Epithelial cell of prostate (primary cell): ENCODE results near the gene SYDE1.

Experiments
- DNase-seq: peaks from one replicate; pipeline ENCODE4 v3.0.0-alpha.2; 2011; ENCODE audit warnings: low read depth, low spot score
- H3K27ac ChIP-seq: fragments of 450-650 bp; 2 replicates; pipeline ENCODE4 v1.5.1; 2017; ENCODE audit warnings: mild to moderate bottlenecking

SYDE1 gene

DNA sequence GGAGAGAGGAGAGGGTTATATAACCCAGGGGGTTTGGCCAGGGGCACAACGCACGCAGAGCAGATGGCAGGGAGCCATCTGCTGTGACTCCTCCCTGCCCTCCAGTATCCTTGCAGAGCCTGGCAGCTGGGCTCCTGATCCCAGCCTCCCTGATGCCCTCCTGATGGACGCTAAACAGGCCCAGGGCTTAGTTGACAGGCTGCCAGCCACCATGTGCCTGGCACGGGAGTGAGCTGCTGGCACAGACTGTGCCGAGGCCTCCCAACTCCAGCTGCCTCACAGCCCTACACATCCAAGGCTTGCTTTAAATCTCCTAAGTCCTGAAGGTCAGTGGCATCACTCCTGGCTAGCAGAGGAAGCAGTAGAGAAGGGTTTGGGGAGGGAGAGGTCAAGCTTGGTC, 16.7 kb downstream of the SYDE1 start:
- peak overlapping the region; percentile 68 for H3K27ac ChIP-seq
- no peak for DNase-seq

DNA sequence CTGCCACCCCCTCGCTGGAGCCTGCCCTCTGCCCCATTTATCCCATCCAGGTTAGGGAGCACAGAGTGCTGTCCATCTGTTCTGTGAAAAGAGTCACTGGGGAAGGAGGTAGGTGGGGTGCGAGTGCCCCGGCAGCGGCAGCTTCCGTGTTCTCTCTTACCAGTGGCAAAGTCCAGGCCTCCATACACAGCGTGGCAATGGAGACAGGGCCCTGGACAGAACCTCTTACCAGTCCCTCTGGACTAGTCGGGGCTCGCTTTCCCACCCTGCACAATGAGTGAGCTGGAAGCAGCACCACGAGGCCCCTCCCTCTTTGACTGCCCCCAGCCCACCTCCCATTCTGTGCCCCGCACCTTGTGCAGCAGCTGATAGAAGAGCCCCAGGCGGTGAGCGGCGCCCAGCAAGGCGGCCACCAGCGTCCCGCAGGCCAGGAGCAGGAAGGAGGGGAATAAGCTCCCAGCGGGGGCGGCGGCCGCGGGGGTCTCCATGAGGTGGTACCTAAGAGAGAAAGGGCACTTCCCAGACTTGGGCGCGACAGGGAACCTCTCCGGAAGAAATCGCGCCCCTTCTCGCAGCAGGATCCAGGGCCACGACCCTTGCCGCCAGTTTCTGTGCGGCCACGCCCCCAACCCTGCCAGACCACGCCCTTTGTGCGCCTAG, 17.5 kb downstream of the SYDE1 start:
- DNase-seq: no peak
- peak overlapping the region; percentile 68 for H3K27ac ChIP-seq

DNA sequence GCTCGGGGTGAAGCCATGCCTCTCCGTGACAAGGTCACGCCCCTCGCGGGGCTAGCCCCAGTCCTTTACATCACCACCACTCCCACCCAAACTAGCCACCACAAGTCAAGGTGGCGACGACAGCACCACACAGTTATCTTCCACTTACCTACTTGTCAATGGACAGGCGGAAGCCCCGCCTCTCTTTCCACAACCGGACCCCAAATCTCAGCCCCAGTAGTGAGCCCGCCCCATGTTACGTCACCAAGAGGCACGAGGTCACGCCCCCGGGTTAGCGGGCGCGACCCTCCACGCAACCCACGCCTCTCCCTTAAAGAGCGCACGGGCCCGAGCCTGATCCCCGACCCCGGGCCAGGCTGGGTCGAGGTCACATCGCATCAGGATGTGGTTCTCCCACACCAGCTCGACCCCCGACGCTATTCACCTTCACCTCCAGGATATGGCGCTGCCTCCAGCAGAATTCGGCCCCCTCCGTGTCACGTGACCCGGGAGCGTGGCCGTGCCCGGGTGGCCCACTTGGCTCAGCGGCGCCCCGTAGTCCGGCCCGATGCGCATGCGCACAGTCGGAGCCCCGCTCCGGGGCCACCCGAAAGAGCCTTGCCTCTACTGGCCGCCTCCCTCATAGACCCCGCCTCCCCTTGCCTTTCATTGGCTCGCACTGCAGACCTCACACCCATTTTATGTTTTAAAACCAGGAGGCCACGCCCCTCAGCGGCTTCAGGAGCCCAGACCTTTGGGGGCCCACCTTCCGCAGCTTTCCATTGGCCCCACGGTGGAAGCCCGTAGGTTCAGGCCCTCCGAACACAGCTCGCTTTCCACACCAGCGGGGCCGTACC, 18.2 kb downstream of the SYDE1 start:
- peak; percentile 69 for DNase-seq
- peak overlapping the region; percentile 68 for H3K27ac ChIP-seq

DNA sequence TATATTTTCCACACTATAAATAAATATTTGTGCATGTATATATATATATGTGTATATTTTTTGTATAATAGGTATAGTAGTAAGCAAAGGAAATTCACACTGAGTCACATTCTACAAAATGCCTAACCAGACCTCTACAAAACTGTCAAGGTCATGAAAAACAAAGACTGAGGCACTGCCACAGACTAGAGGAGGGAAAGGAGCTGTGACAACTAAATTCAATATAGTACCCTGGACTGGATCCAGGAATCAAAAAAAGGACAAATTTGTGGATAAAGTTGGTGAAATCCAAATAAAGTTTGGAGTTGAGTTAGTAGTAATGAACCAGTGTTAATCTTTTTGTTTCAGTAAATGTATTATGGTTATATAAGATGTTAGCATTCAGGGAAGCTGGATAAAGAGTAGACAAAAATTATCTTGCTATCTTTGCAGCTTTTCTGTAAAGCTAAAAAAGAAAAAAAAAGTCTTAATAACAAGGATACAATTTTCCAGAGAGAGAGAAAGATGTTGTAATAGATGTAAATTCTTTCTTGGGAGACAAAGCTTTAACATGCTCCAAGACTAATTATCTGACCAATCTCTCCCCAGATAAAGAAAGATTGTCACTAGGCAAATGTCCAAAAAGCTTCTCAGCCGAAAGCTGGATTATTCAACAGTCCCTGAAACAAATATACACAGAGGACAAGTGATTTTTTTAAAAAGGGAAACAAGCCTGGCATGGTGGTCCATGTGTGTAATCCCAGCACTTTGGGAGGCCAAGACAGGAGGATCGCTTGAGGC, 19.1 kb downstream of the SYDE1 start:
- peak overlapping the region; percentile 68 for H3K27ac ChIP-seq
- no peak for DNase-seq

DNA sequence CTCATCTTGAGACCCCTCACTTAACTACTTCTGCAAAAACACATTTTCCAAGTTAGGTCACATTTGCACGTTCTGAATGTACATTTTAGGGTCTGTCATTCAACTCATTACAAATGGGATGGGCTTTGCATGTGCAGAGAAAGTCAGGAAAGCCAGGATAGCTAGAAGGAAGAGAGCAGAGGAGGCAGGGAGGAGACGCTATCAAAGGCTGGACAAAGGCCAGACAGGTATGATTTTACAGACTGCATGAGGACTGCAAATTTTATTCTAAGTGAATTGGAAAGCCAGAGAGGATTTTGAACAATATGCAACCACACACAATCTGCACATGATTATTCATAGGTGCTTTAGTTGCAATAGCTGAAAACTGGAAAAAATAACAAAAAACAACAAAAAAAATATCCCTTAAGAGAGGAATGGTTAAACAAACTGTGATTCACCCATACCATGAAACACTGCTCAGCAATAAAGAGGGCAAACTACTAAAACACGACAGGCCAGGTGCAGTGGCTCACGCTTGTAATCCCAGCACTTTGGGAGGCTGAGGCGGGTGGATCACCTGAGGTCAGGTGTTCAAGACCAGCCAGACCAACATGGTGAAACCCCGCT, 21.1 kb downstream of the SYDE1 start:
- no peak for DNase-seq
- peak overlapping the region; percentile 26 for H3K27ac ChIP-seq

DNA sequence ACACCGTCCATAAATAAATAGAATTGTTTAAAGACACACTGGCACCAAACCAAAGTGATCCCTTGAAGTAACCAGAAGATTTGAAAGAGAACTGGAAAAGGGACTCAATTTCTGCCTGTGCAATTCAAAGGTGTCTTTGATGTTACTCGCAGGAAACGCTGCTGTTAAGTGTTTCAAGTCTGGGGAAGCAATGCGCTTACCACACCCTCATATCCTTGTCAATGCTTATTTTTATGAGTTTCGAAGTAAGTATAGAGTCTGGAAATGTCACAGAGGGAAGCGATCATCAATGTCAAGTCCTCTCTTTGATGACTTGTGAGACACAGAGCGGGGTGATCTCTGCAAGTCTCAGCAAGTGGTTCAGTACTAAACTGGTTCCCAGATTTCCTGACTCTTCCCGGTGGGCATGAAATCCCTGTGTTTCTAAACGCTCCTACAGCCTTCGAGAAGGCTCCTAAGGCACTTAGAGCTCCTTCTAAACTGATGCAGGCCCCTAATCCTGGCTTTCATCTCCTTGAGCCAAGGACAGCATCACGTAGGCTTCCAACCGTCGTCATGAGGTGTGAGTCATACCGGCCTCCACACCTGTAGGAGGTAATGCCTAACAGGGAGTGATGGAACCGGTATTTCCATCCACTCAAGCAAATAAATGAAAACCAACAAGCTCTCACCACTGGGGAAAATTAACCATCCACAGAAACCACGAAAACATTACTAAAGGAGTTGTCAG, 22.8 kb downstream of the SYDE1 start:
- DNase-seq: peak; percentile 91
- H3K27ac ChIP-seq: peak overlapping the region; percentile 43

DNA sequence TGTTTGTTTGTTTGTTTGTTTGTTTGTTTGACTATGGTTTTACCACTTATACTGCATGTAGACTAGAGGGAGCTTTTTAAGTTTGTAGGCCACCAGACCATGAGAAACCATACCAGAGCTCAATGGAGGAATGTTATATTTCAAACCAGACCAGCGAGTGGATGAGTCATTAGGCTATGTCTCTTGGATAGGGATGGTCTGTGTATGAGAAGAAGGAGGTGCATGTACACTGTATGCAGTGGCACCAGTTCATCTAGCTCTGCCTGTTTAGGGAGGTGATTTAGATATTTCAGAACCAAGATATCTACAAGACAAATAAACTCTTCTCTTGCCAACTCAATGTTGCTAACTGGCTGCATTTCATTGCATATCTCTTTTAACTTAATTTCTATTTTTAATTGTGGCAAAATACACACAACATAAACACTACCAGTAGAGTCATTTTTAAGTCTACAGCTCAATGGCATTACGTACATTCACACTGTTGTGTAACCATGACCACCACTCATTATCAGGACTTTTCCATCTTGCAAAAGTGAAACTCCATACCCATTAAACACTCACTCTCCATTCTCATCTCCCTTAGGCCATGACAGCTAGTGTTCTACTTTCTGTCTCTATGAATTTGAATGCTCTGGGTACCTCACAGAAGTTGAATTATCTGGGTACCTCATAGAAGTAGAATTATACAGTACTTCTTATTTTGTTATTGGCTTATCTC, 29.2 kb downstream of the SYDE1 start:
- DNase-seq: peak; percentile 78
- peak overlapping the region; percentile 51 for H3K27ac ChIP-seq

DNA sequence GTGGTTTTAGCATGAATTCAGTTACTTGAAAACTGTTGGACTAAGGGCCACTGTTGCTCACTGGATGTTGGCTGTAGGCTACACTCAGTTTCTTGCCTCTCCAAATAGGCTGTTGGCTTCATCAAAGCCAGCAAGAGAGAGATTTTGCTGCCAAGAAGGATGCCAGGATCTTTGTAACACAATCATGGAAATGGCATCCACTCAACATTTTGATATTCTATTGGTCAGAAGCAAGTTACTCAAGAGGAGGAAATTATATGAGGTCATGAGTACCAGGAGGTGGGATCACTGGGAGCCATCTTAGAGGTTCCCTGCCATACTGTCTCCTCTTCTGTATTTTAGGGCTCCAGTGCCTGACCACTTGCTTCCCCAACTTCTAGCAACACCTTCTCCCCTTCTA, 30.6 kb downstream of the SYDE1 start:
- peak overlapping the region; percentile 51 for H3K27ac ChIP-seq
- no peak for DNase-seq

DNA sequence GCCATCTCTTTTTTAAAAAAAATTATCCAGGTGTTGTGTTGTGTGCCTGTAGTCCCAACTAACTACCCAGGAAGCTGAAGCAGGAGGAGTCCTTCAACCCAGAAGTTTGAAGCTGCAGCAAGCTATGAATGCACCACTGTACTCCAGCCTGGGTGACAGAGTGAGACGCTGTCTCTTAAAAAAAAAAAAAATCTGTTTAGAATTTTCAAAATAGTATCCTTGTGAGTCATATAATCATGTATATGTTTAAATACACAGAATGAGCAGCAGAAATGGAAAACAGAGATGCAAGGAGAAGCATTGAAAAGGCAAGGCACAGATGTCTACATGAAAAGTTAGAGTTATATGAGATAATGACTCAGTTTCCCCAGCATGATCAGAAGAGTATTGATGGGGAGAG, 31.2 kb downstream of the SYDE1 start:
- H3K27ac ChIP-seq: peak overlapping the region; percentile 51

DNA sequence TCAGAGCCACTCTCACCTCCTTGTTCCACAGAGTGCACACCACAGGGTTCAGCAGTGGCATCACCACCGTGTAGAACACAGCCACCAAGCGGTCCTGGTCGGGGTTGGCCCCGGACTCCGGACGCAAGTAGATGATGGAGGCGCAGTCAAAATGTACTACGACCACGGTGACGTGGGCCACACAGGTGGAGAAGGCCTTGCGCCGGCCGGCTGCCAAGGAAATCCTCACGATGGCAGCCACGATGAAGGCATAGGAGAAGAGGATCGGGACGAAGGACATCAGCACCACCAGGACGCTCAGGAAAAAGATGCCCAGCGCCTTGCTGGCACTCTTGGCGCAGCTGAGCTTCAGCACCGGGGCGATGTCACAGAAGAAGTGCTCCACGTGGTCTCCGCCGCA, 33.9 kb downstream of the SYDE1 start:
- no peak overlapping the region for H3K27ac ChIP-seq
- DNase-seq: no peak

More for the DNA sequence above, 31.2 kb downstream of the SYDE1 start:
- DNase-seq: no peak

DNA sequence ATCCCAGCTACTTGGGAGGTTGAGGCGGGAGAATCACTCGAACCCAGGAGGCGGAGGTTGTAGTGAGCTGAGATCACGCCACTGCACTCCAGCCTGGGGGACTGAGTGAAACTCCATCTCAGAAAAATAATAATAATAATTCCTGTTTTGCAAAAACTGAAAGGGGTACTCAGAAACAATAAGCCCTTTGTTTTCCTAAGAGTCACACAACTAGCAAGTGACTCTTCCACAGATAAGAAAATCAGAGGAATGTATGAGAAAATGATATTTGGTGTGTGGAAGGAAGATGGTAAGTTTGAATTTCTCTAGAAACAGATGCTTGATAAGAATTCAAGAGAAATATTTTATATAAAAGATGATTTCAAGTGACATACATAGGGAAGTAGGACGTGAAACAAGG, 35.1 kb downstream of the SYDE1 start:
- no peak for DNase-seq
- no peak overlapping the region for H3K27ac ChIP-seq

DNA sequence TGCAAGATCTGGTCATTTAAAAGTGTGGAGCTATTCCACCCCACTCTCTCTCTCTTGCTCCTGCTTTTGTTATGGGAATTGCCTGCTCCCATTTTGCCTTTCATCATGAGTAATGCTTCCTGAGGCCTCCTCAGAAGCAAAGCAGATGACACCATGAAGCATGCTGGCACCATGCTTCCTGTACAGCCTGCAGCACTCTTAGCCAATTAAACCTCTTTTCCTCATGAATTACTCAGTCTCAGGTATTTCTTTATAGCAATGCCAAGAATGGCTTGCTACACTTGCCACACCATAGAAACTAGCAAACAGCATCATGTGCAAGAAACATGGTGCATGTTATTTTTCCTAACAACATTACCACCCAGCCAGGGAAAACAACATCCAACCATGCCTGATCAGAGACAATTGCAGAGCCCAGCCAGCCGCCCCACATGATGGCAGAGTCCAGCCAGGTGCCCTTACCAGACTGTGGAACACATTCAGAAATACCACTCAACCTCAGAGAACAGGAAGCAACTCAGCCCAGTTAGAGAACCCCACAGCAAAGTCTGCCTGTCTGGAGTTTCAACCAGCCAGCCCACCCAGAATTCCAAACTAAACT, 36.9 kb downstream of the SYDE1 start:
- peak; percentile 87 for DNase-seq
- peak overlapping the region; percentile 54 for H3K27ac ChIP-seq

DNA sequence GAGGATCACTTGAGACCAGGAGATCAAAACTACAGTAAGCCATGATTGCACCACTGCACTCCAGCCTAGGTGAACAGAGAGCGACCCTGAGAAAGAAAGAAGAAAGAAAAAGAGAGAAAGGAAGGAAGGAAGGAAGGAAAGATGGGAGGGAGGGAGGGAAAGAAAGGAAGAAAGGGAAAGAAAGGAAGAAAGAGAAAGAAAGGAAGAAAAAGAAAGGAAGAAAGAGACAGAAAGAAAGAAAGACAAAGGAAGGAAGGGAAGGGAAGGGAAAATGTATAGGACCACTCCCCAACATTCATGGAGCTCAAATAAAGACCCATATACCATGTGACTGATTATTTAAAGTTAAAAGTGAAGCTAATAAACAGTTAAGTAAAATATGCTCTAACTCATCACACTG, 39.9 kb downstream of the SYDE1 start:
- DNase-seq: no peak

DNA sequence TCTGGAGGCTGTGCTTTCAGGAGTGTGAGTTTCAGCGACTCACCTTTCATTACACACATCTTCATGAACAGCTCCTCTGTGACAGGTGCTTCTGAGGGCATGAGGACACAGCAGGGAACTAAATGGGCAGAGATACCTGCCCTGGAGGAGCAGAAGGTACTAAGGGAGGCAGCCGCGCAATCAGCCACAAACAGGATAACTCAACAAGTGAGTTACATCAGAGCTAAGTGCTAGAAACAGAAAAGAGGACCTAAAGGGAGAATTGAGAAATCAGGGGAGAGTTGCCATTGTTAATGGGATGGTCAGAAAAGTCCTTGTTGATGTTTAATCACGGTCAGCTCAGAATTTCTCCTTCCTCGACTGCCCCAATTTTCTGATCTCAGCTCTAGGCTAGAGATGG, 42.5 kb downstream of the SYDE1 start:
- no peak overlapping the region for H3K27ac ChIP-seq
- DNase-seq: no peak

More for the DNA sequence above, 39.9 kb downstream of the SYDE1 start:
- H3K27ac ChIP-seq: no peak overlapping the region

DNA sequence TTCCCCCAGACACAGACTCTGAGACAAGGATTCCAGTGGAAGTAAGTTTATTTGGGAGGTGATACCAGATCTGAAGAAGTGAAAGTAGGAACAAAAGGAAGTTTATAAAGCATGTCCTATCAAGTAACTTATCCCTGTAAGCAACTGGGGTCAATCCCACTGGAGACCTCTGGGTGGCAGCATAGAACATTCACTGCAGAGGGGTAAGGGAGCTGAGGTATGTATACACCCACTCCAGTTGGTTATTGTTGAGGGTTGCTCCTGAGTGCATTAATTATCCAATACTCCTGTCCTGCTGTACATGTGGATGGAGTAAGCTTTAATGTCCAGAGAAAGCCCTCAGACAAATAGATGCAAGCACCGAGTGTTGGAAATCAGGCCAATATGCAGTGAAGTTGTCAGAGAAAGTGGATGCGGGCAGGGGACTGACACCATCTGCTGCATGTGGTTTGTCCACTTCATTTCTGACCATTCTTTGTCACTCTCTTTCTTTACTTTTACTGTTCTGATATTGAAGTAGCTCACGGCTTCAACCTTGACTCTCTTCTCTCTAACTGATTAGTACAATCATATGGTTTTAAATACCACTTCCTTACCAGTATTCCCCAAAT, 46.9 kb downstream of the SYDE1 start:
- DNase-seq: no peak
- no peak overlapping the region for H3K27ac ChIP-seq

DNA sequence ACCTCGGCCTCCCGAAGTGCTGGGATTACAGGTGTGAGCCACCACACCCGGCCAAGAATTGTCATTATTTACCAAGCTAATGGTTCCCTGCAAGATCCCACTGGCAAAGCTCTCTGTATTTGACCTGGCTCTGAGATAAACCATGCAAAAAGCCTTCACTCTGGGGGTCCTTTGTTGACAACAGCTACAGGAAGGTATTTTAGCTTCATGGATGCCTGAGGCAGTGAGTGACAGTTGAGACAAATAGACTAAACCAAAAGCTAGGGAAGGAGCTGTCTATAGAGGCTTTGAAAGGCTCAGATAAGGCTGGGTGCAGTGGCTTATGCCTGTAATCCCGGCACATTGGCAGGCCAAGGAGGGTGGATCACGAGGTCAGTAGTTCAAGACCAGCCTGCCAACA, 48.1 kb downstream of the SYDE1 start:
- no peak for DNase-seq
- no peak overlapping the region for H3K27ac ChIP-seq

DNA sequence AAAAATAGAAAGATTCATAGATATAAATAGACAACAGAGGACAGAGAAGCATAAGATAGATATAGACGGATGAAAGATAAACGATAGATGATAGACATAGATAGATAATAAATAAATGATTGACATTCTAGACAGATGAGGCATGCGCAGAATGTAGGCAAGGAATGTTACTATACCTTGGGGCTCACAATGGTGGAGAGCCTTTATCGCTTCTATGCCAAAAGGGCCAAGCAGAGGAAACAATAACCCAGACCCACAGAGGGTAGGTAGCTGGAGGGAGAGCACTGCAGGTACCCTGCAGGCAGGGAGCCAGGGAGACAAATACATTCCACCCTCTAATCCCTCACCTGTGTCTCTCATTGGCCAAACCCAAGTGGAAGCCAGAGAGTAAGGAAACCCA, 49.2 kb downstream of the SYDE1 start:
- DNase-seq: no peak
- no peak overlapping the region for H3K27ac ChIP-seq

DNA sequence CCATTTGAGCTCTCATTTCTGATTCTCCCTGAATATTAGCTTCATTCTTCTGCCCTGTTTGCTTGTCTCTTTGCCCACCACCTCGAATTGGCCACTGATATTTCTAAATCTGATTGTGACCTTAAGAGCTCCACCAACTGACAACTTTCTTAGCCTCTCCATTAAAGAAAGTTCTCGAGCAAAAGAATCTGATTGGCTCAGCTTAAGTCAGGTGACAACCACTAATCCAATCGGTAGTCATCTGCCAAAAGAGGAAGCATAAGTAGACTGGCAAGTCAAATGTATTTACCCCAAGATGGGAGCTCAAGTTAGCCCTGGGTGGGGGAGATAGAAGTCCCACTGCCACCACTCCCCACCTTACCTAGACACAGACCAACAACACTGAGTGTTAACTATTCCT, 52.0 kb downstream of the SYDE1 start:
- no peak overlapping the region for H3K27ac ChIP-seq
- DNase-seq: no peak
